NCI-H2107 treated with DMSO at 0.1 percent for 48 hours (cell line): ENCODE results near the gene GNPAT.
A peak's percentile ranks its signal among the peaks of the same experiment; 100 is the strongest.
"Not testable (repeated sequence)": the region's sequence is repeated elsewhere in the genome, so short reads cannot be mapped to it uniquely, and the experiment has no call there.

Experiments used
- DNase-seq: peaks from one replicate; lab custom pipeline; 2025; ENCODE audit not compliant: unreplicated experiment; lab: John Stamatoyannopoulos, UW

Gene GNPAT

DNA sequence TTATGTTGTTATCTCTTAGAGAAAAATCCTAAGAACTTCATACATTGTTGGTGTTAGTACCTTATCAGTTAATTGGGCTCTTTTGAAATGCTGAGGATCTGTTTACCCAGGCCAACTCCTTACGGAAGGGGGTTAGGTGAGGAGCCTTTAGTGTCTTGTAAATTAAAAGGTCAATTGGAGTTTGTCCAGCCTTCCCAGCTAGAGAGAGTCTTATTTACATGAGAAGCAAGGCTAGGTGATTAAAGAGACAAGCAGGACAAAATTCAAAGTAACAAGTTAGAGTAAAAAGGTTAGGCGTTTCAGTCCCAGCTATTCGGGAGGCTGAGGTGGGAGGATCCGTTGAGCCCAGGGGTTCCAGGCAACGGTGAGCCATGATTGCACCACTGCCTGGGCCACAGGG, 28.7 kb upstream of the GNPAT start:
- DNase-seq: not testable (repeated sequence)

DNA sequence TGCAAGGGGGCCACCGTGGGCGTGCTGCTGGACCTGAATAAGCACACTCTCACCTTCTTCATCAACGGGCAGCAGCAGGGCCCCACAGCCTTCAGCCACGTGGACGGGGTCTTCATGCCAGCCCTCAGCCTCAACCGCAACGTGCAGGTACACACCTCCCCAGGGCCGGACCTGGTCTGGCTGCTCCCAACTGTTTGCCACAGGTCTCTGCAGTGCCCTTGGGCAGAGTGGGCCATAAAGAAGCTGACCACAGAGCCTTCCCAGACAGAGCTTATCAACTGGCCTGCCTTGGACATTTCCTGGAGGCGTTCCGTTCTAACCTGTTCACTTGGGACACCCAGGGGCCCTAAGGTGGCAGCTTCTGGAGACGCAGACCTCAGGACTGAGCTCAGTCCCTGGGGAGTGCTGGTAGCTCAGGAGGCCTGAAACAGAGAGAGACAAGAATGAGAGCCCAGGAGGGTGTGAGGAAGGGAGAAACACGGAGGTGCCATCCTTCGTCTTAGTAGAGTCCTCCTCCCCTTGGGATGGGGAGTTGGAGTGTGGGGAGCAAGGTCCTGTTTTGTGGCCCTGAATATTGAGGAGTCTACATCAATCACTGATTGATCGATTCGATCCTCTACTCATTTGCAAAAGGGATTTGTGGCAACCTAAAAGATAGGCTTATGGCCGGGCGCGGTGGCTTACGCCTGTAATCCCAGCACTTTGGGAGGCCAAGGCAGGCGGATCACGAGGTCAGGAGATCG, 27.0 kb upstream of the GNPAT start:
- DNase-seq: no peak

DNA sequence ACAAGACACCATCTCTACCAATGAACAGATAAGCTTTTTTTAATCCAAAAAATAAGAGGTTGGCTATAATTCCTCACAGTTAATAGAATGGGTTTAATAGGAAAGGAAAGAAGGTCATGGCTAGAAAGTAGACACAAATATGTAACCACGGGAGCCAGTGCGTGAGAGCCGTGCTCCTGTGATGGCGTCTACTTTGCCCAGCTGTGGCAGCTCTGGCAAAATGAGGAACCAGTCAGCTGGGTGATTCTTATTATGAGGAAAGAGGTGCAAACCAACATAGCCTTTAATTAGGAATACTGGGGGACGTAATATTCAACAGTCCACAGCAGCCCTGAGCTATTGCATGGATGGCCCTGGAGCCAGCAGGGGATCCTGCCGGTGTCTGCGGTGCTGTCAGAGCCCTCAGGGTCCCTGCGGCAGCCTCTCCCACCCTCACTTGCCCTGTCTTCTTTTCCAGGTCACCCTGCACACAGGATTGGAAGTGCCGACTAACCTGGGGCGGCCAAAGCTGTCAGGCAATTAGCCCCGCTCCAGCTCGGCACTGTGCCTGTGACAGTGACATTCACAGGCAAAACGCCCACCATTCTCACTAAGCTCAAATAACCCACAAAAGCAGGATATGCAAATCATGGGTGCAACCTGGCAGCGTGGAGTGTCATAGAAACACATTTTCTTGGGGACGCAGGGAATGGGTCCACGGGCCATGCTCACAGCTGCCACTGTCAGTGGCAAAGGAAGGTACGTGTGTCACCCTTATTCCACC, 25.9 kb upstream of the GNPAT start:
- no peak for DNase-seq

- DNase-seq: no peak
Measured at GRCh38 chr1:231215681-231216385, 25.2 kb upstream of the GNPAT start.

GRCh38 chr1:231216498-231216897, 24.5 kb upstream of the GNPAT start:
- DNase-seq: peak; percentile 76

DNA sequence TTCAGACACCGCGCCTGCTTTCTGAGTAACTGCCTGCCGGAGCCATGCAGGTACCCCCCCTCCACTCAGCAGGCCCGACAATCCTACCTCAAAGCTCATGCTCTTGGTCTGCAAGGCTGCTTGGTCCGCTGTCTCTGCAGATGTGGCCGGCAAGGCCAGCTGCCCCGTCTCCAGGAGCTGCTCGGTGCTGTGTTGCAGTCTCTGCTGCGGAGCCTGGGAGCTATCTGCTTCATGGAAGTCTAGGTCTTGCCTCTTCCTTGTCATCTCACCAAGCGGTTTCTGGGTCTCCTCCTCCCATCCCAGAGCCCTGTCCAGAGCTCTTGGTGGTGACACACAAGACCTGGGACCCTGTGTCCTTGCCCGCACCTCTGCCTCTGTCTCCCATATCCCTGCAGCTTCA, 24.0 kb upstream of the GNPAT start:
- DNase-seq: no peak

DNA sequence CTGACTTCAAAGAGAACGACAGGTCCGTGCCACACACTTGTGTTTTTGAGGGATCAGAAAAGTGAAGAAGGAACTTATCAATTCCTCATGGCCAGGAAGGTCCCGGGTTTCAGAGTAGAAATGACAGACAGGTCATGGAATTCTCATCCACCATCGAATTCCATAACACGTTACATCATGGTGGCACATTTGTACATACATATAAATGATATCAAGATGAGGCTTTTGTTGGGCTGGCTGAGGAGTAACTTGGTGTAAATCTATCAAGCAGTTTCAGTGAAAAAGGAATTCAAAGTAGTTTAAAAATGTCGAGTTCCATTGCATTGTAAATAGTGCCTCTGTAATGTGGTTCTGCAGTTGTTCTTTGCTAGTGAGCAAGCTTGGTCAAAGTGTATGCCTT, 22.9 kb upstream of the GNPAT start:
- no peak for DNase-seq

- DNase-seq: no peak
Measured at GRCh38 chr1:231219422-231220401, 21.3 kb upstream of the GNPAT start.

- no peak for DNase-seq
Measured at GRCh38 chr1:231220801-231221200, 20.2 kb upstream of the GNPAT start.

DNA sequence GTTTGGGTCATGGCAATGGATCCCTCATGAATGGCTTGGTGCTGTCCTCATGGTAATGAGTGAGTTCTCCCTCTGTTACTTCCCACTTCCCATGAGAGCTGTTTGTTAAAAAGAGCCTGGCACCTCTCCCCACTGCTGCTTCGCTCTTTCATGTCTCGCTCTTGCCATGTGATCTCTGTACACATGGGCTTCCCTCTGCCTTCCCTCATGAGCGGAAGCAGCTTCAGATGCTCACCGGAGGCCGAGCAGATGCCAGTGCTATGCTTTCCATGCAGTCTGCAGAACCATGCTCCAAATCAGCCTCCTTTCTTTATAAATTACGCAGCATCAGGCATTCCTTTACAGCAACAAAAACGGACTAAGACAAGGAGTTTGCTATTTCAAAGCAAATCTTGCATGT, 14.9 kb upstream of the GNPAT start:
- no peak for DNase-seq

GRCh38 chr1:231231511-231231910, 9.5 kb upstream of the GNPAT start:
- no peak for DNase-seq

GRCh38 chr1:231232870-231233734, 7.9 kb upstream of the GNPAT start:
- DNase-seq: no peak

DNA sequence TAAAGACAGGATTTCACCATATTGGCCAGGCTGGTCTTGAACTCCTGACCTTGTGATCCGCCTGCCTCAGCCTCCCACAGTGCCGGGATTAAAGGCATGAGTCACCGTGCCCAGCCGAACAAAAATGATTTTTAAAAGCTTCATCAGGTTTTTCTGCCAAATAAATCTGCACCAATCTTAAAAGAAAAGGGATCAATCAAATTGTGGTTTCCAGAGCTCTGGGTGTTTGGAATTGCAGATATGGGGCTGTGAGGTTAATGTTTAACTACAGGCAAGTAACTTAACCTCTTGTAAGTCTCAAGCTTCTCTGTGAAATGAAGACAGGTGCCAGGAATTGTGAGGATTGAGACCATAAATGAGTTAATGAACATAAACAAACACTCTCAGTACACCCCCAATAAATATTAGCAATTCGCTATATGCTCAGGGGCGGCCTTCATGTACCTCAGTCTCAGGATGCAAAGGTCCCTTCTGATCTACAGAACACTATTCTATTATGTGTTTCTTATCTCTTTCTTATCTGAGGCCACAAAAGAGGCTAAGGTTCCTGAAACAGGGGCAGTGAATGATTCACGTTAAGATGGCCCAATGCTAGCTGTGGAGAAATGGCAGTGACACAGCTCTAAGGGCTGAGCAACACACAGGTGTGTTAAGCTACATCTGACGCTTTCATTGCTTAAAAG, 7.1 kb upstream of the GNPAT start:
- no peak for DNase-seq

- DNase-seq: no peak
Measured at GRCh38 chr1:231234506-231234905, 6.5 kb upstream of the GNPAT start.

GRCh38 chr1:231235526-231236207, 5.3 kb upstream of the GNPAT start:
- no peak for DNase-seq

DNA sequence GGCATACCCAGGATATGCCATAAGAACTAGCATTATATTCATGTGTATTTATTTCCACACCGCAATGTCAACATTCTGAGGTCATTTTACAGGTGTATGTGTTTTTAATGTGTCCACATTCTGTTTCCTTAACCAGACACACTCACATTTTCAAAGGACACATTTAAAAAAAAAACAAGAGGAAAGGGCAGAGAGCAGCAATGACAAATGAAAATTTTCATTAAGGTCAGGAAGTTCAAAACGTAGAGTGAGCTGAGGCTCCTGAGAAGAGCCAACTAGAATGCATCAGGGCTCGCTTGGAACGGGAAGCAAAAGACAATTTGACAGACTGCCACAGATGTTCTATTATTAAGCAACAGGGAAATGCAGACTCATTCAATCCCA, 4.8 kb upstream of the GNPAT start:
- peak; percentile 52 for DNase-seq

GRCh38 chr1:231236938-231237337, 4.1 kb upstream of the GNPAT start:
- DNase-seq: no peak

GRCh38 chr1:231238298-231238697, 2.7 kb upstream of the GNPAT start:
- DNase-seq: no peak

DNA sequence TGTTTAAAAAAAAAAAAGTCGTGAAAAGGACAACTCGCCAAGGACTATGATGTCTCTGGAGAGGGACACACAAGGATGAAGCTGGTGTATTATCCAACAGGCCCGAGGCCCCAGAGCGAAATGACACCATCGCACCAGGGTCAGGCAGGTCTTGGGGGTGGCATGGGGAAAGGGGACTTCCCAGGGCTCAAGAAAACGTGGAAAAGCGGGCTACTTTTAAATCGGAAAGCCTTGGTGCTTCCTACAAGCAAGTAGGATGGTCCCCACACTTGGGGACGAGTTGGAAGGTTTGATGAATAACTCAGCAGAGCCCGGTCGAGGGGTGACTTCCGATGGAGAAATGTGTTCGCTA, 505 bp upstream of the GNPAT start:
- no peak for DNase-seq
